ENCODE measurements around the gene PPM1G.

DNA sequence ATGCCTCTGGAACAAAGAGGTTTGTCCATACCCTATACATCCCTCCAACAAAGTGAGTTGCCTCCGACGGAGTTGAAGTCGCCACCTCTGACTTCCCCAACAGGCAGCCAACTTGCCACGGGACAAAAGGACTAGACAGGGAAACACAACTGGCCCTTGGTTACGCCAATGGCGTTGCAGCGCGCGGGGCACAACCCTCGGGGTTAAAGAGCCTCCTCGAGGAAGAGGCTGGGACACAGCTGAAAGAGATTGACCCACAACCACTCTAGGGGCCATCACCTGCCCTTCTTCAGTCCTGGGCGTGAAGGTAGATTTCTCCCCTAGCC, 53.4 kb downstream of the PPM1G start:
- TF ChIP-seq GATA3 (IDR thresholded peaks at IDR 0.05; ENCODE audit: low read depth, low read length), result no peak
- no peak for TF ChIP-seq GATA2 (IDR thresholded peaks at IDR 0.05; ENCODE audit: low read depth, low read length)

Measured in SH-SY5Y (cell line).